SU-DHL-6 (cell line): ENCODE results near the gene PPP1R11.

Source experiments
- H2AFZ ChIP-seq: fragments of 200-600 bp; sonication (generic); 2 replicates; pipeline ENCODE4 v1.6.1; 2014; ENCODE audit warnings: low read depth, mild to moderate bottlenecking, moderate library complexity, mixed read lengths, antibody characterized with exemption, low read length; ENCODE audit not compliant: severe bottlenecking
- H3F3A ChIP-seq: fragments of 200-600 bp; shearing (Covaris generic); 2 replicates; pipeline ENCODE4 v1.6.0; 2016; ENCODE audit warnings: antibody characterized with exemption, mild to moderate bottlenecking; ENCODE audit not compliant: insufficient read depth
- H3K27ac ChIP-seq: fragments of 200-600 bp; sonication (generic); 2 replicates; pipeline ENCODE4 v1.5.1; 2016; ENCODE audit warnings: low read depth, mild to moderate bottlenecking, low read length, moderate library complexity, mixed read lengths
- H3K27me3 ChIP-seq: fragments of 200-600 bp; sonication (generic), shearing (Covaris generic); 2 replicates; pipeline ENCODE4 v1.6.0; 2014; ENCODE audit warnings: mild to moderate bottlenecking, low read length
- H3K36me3 ChIP-seq: fragments of 200-600 bp; sonication (generic); 2 replicates; pipeline ENCODE4 v1.6.1; 2014; ENCODE audit warnings: mild to moderate bottlenecking, low read length, mixed read lengths
- H3K4me2 ChIP-seq: fragments of 300-600, 200-600 bp; shearing (Covaris generic), sonication (generic); 2 replicates; pipeline ENCODE4 v1.6.0; 2014; ENCODE audit warnings: low read length, low read depth, mild to moderate bottlenecking; ENCODE audit not compliant: poor library complexity, severe bottlenecking
- H3K4me3 ChIP-seq: fragments of 200-600 bp; sonication (generic); 2 replicates; pipeline ENCODE4 v1.5.1; 2014; ENCODE audit warnings: antibody characterized with exemption, low read length, mild to moderate bottlenecking, mixed read lengths; ENCODE audit not compliant: insufficient read depth, poor library complexity, severe bottlenecking
- H3K79me2 ChIP-seq: fragments of 200-600 bp; sonication (generic); 2 replicates; pipeline ENCODE4 v1.6.1; 2014; ENCODE audit warnings: mild to moderate bottlenecking, low read length, moderate library complexity; ENCODE audit not compliant: insufficient read depth
- H3K9ac ChIP-seq: fragments of 200-600 bp; sonication (generic); 2 replicates; pipeline ENCODE4 v1.7.0; 2014; ENCODE audit warnings: mild to moderate bottlenecking, low read length
- H3K9me2 ChIP-seq: fragments of 200-600 bp; sonication (generic); replicated peaks from 2 replicates; pipeline ENCODE4 v1.6.1; 2014; ENCODE audit warnings: low read length; ENCODE audit not compliant: insufficient read depth
- H3K9me3 ChIP-seq: fragments of 200-600 bp; sonication (generic); 2 replicates; pipeline ENCODE4 v1.6.1; 2014; ENCODE audit warnings: low read length, mixed read lengths; ENCODE audit not compliant: insufficient read depth
- H4K20me1 ChIP-seq: fragments of 200-600 bp; sonication (generic); 2 replicates; pipeline ENCODE4 v1.6.1; 2014; ENCODE audit warnings: low read depth, mild to moderate bottlenecking, antibody characterized with exemption, low read length, moderate library complexity, mixed read lengths
- CTCF ChIP-seq: fragments of 200-600 bp; sonication (generic); IDR thresholded peaks from one replicate; pipeline ENCODE4 v1.5.1; 2017; ENCODE audit warnings: antibody characterized with exemption, mild to moderate bottlenecking, low read length, moderate library complexity; ENCODE audit not compliant: insufficient read depth, poor library complexity, severe bottlenecking
- EZH2phosphoT487 ChIP-seq: fragments of 200-600 bp; sonication (generic), shearing (Covaris generic); conservative IDR thresholded peaks from 2 replicates; pipeline ENCODE4 v1.6.1; 2018; ENCODE audit warnings: mild to moderate bottlenecking, antibody characterized with exemption, low read length, moderate library complexity, mixed read lengths

The PPP1R11 gene

GRCh38 chr6:30061092-30061857 lies 5.7 kb upstream of the PPP1R11 start, which contains the start of gene POLR1H:
TSS of gene POLR1H (plus strand) at chr6:30061265. CDS start at chr6:30061525, 260 bp downstream.
- Histone ChIP-seq H4K20me1 (no peaks in the 10 kb centered on the region), H3K9me2 (no peaks in the 10 kb centered on the region), H3K4me2 (peak within 1 kb of the TSS; percentile 77), H3K27ac (peak within 1 kb of the TSS; percentile 48), H3F3A (peaks cover 25% of the 10 kb centered on the region), H3K79me2 (peaks cover 30% of the 10 kb centered on the region), H3K9me3 (no peaks in the 10 kb centered on the region), H2AFZ (peak within 1 kb of the TSS; percentile 90), H3K27me3 (no peaks in the 10 kb centered on the region), H3K36me3 (peaks cover 21% of the 10 kb centered on the region; the same call in 1 of the 2 replicates), H3K9ac (peak within 1 kb of the TSS; percentile 77), H3K4me3 (peak within 1 kb of the TSS; percentile 96)
- TF ChIP-seq EZH2phosphoT487 (no peak), CTCF (no peak)

GRCh38 chr6:30061858-30062458 lies 5.0 kb upstream of the PPP1R11 start:
- H2AFZ ChIP-seq: peak overlapping the region; percentile 90
- H4K20me1 ChIP-seq: no peaks in the 10 kb centered on the region
- TF ChIP-seq EZH2phosphoT487 (no peak), CTCF (no peak)
- peak overlapping the region; percentile 77 for H3K4me2 ChIP-seq
- no peaks in the 10 kb centered on the region for H3K9me2 ChIP-seq
- no peaks in the 10 kb centered on the region for H3K9me3 ChIP-seq
- H3K36me3 ChIP-seq: peaks cover 20% of the 10 kb centered on the region; the same call in 1 of the 2 replicates
- H3K79me2 ChIP-seq: peaks cover 30% of the 10 kb centered on the region
- peak overlapping the region; percentile 77 for H3K9ac ChIP-seq
- peaks cover 29% of the 10 kb centered on the region for H3F3A ChIP-seq
- H3K27me3 ChIP-seq: no peaks in the 10 kb centered on the region
- H3K4me3 ChIP-seq: peak overlapping the region; percentile 96
- peak overlapping the region; percentile 48 for H3K27ac ChIP-seq

GRCh38 chr6:30062471-30063178 lies 4.4 kb upstream of the PPP1R11 start:
- Histone ChIP-seq H3K79me2 (peaks cover 33% of the 10 kb centered on the region), H2AFZ (no peak overlapping the region), H3K9ac (peak overlapping the region; percentile 77), H3K27ac (no peak overlapping the region), H3K4me2 (peak overlapping the region; percentile 77), H3K9me2 (no peaks in the 10 kb centered on the region), H3K27me3 (no peaks in the 10 kb centered on the region), H4K20me1 (no peaks in the 10 kb centered on the region), H3F3A (peaks cover 29% of the 10 kb centered on the region), H3K9me3 (no peaks in the 10 kb centered on the region), H3K4me3 (peak overlapping the region; percentile 96), H3K36me3 (peaks cover 18% of the 10 kb centered on the region; the same call in 1 of the 2 replicates)
- TF ChIP-seq CTCF (no peak), EZH2phosphoT487 (no peak)
